Body of pancreas (tissue), 4 donors: Measurements from ENCODE around the gene FCGBP.
"Not testable (repeated sequence)": the region's sequence is repeated elsewhere in the genome, so short reads cannot be mapped to it uniquely, and the experiment has no call there.

Experiments
- POLR2A ChIP-seq, 3 donors: fragments of 450-650 bp; IDR thresholded peaks; one replicate each; pipeline ENCODE4 v1.6.1; 2016; ENCODE audit warnings: antibody characterized with exemption in 3 of 3, mild to moderate bottlenecking in 2 of 3
- TF ChIP-seq, protein P1 (sequence below), 7 experiments: fragments of 450-650 bp in 4 of 7; fragments of 200-600 bp in 3 of 7; sonication (generic) in 3 of 7; IDR thresholded peaks; one replicate each; pipeline ENCODE4 v1.5.1; 2016 to 2019; ENCODE audit warnings: antibody characterized with exemption in 7 of 7

DNA sequence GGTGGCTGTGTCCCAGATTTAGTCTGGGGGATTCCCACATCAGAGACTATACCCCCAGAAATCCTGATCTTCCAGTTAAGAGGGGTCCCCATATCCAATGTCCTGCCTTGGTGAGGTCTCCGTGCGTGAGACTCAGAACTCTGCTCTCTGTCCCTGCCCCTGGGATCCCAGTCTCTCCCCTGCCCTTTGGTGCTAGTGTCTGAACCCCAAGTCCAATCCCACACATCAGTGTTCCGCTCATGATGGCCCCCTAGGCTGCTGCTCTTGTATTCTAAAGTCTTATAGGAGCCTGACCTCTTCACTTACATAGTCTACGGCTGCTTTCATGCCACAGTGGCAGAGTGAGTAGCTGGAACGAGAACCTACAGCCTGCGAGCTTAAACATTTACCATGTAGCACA is 35.6 kb downstream of the FCGBP start:
- TF ChIP-seq, protein P1, sequence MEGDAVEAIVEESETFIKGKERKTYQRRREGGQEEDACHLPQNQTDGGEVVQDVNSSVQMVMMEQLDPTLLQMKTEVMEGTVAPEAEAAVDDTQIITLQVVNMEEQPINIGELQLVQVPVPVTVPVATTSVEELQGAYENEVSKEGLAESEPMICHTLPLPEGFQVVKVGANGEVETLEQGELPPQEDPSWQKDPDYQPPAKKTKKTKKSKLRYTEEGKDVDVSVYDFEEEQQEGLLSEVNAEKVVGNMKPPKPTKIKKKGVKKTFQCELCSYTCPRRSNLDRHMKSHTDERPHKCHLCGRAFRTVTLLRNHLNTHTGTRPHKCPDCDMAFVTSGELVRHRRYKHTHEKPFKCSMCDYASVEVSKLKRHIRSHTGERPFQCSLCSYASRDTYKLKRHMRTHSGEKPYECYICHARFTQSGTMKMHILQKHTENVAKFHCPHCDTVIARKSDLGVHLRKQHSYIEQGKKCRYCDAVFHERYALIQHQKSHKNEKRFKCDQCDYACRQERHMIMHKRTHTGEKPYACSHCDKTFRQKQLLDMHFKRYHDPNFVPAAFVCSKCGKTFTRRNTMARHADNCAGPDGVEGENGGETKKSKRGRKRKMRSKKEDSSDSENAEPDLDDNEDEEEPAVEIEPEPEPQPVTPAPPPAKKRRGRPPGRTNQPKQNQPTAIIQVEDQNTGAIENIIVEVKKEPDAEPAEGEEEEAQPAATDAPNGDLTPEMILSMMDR (IDR thresholded peaks at IDR 0.05): not testable (repeated sequence)
- TF ChIP-seq POLR2A (IDR thresholded peaks at IDR 0.05): not testable (repeated sequence)
